Spleen (tissue), 11 donors: Measurements from ENCODE around the gene ZNF148. TPM values are rescaled to one million over a fixed set of nuclear protein-coding genes. Genes with fewer than 3 reads are reported as not detected.

Experiments used
- DNase-seq: peaks from one replicate; pipeline ENCODE4 v3.0.0-alpha.2; 2020
- H3K27ac ChIP-seq, 8 donors: fragments of 200-600 bp; sonication (generic) in 7 of 8; 1 replicate in 4 of 8; 2 replicates in 4 of 8; pipeline versions ENCODE4 v1.5.0 to v1.8.0; 2016 to 2021; ENCODE audit warnings: inconsistent platforms in 4 of 8, mild to moderate bottlenecking in 4 of 8, moderate library complexity in 1 of 8
- H3K27me3 ChIP-seq, 7 donors: fragments of 200-600 bp; sonication (generic) in 6 of 7; replicated peaks in 1 of 7; 1 replicate in 4 of 7; 2 replicates in 3 of 7; pipeline versions ENCODE4 v1.5.0 to v1.8.0; 2016 to 2021; ENCODE audit warnings: inconsistent platforms in 3 of 7, mild to moderate bottlenecking in 1 of 7
- H3K36me3 ChIP-seq, 6 donors: fragments of 200-600 bp; sonication (generic) in 5 of 6; 1 replicate in 4 of 6; 2 replicates in 2 of 6; pipeline versions ENCODE4 v1.5.0 to v1.8.0; 2016 to 2021; ENCODE audit warnings: inconsistent platforms in 2 of 6
- H3K4me1 ChIP-seq, 6 donors: fragments of 200-600 bp; sonication (generic) in 5 of 6; 1 replicate in 3 of 6; 2 replicates in 3 of 6; pipeline versions ENCODE4 v1.5.0 to v1.8.0; 2016 to 2021; ENCODE audit warnings: inconsistent platforms in 3 of 6
- H3K4me3 ChIP-seq, 8 donors: fragments of 200-600 bp; sonication (generic) in 7 of 8; 1 replicate in 4 of 8; 2 replicates in 4 of 8; pipeline versions ENCODE4 v1.5.0 to v1.8.0; 2016 to 2021; ENCODE audit warnings: inconsistent platforms in 4 of 8, mild to moderate bottlenecking in 4 of 8, moderate library complexity in 2 of 8
- H3K9me3 ChIP-seq, 8 donors: fragments of 200-600 bp; sonication (generic) in 7 of 8; 1 replicate in 4 of 8; 2 replicates in 4 of 8; pipeline versions ENCODE4 v1.5.0 to v1.8.0; 2016 to 2021; ENCODE audit warnings: inconsistent platforms in 4 of 8
- CTCF ChIP-seq, 11 experiments: fragments of 200-600 bp in 7 of 11; fragments of 450-650 bp in 4 of 11; sonication (generic) in 4 of 11; IDR thresholded peaks in 8 of 11; conservative IDR thresholded peaks in 3 of 11; 1 replicate in 7 of 11; 2 replicates in 4 of 11; pipeline versions ENCODE4 v1.4.0 to v1.8.0; 2016 to 2021; ENCODE audit warnings: antibody characterized with exemption in 11 of 11, inconsistent platforms in 4 of 11, mild to moderate bottlenecking in 1 of 11
- POLR2A ChIP-seq, 3 donors: fragments of 450-650 bp; IDR thresholded peaks; one replicate each; pipeline ENCODE4 v1.5.1; 2017; ENCODE audit warnings: antibody characterized with exemption in 3 of 3, mild to moderate bottlenecking in 1 of 3
- POLR2AphosphoS5 ChIP-seq, 3 donors: sonication (generic); formaldehyde crosslinking; IDR thresholded peaks; one replicate each; pipeline ENCODE4 v1.5.1; 2017; ENCODE audit warnings: antibody characterized with exemption in 3 of 3
- WGBS, 5 donors: extraction: QIAGEN DNeasy Blood & Tissue Kit in 3 of 5; methylation state at CpG; one replicate each; pipeline versions ENCODE4 v1.1.5 to v1.1.7; 2013 to 2018; 5-methylcytosine and 5-hydroxymethylcytosine counted together
- intact Hi-C: fragments of 100-400 bp; cut with DNase I; formaldehyde crosslinking; loops from one replicate; pipeline ENCODE4 v1.15.0; 2023; ENCODE audit warnings: low total_unique reads
- polyA plus RNA-seq, 3 donors: library from polyadenylated mRNA; stranded (reverse); fragments of 200-250 nt; gene quantifications; one replicate each; pipeline ENCODE4 v1.2.1, GENCODE V29; 2013
- total RNA-seq, 7 donors: library from RNA; depleted of rRNA in 3 of 7; stranded (reverse); fragments of >200 nt in 3 of 7; fragmentation: NEBNext Ultra II Directional in 4 of 7; extraction: Animal tissue kit (Norgen Biotek cat#: 25700) in 4 of 7; gene quantifications; one replicate each; pipeline versions ENCODE4 v1.1.0 to v1.2.1, GENCODE V29; 2016 to 2021
- donor health status: healthy with polysubstance abuse.
- donor health status: DM: no; HTN: no; CAD: no; lungs with moderate emphysema.
- donor health status: DM: no; HTN: no; CAD: no.
- donor health status: Bipolar disorder and iron deficiency.
- donor health status: healthy.
- donor health status: DM: no; HTN: no; CAD: no.
- donor health status: DM: yes; HTN: yes; CAD: no.

ZNF148 gene
- total and polyA plus RNA-seq, 10 donors = 4.1 to 66.0 (median 39.0) TPM

- peaks cover 0 to 42% (median 3%) of the 10 kb centered on the region in 6 donors for H3K36me3 ChIP-seq
- TF ChIP-seq CTCF (IDR thresholded peaks at IDR 0.05 in 8 of 11, conservative IDR thresholded peaks at IDR 0.05 in 3 of 11) (no peak), POLR2A (IDR thresholded peaks at IDR 0.05) (no peak), POLR2AphosphoS5 (IDR thresholded peaks at IDR 0.05) (no peak)
- peaks cover 0 to 15% (median 10%) of the 10 kb centered on the region in 8 donors for H3K9me3 ChIP-seq
- H3K4me3 ChIP-seq = no peak overlapping the region
- no peaks in the 10 kb centered on the region for H3K27me3 ChIP-seq
- H3K27ac ChIP-seq = no peak overlapping the region
- peaks cover 0 to 12% (median 4%) of the 10 kb centered on the region in 6 donors for H3K4me1 ChIP-seq
- 89 to 100% (median 97%) methylated on average over 1 of the region's 1 CpG for WGBS, 5 donors
- intact Hi-C loops = no loop called here
- DNase-seq = no peak
These were observed 114.1 kb downstream of the ZNF148 start for GRCh38 chr3:125261031-125261430.

GRCh38 chr3:125260158-125260557 is 115.0 kb downstream of the ZNF148 start:
- no peak overlapping the region for H3K4me3 ChIP-seq
- no peaks in the 10 kb centered on the region for H3K27me3 ChIP-seq
- no peak for DNase-seq
- 92 to 100% (median 98%) methylated on average over 2 of the region's 2 CpGs for WGBS, 5 donors
- intact Hi-C loops = no loop called here
- peaks cover 0 to 12% (median 4%) of the 10 kb centered on the region in 6 donors for H3K4me1 ChIP-seq
- peaks cover 0 to 48% (median 3%) of the 10 kb centered on the region in 6 donors for H3K36me3 ChIP-seq
- peaks cover 0 to 15% (median 10%) of the 10 kb centered on the region in 8 donors for H3K9me3 ChIP-seq
- TF ChIP-seq POLR2A (IDR thresholded peaks at IDR 0.05) (no peak), POLR2AphosphoS5 (IDR thresholded peaks at IDR 0.05) (no peak), CTCF (IDR thresholded peaks at IDR 0.05 in 8 of 11, conservative IDR thresholded peaks at IDR 0.05 in 3 of 11) (no peak)
- H3K27ac ChIP-seq = no peak overlapping the region

GRCh38 chr3:125257536-125257935 is 117.6 kb downstream of the ZNF148 start:
- Histone ChIP-seq H3K4me1 (peaks cover 0 to 12% (median 3%) of the 10 kb centered on the region in 6 donors), H3K27me3 (no peaks in the 10 kb centered on the region), H3K27ac (no peak overlapping the region), H3K4me3 (no peak overlapping the region), H3K9me3 (peaks cover 0 to 15% (median 10%) of the 10 kb centered on the region in 8 donors), H3K36me3 (peaks cover 0 to 29% (median 0%) of the 10 kb centered on the region in 6 donors)
- TF ChIP-seq POLR2A (IDR thresholded peaks at IDR 0.05) (no peak), CTCF (IDR thresholded peaks at IDR 0.05 in 8 of 11, conservative IDR thresholded peaks at IDR 0.05 in 3 of 11) (no peak), POLR2AphosphoS5 (IDR thresholded peaks at IDR 0.05) (no peak)
- intact Hi-C loops = no loop called here
- 56 to 68% (median 61%) methylated on average over 4 of the region's 4 CpGs for WGBS, 5 donors
- DNase-seq = no peak

- H3K27me3 ChIP-seq = no peaks in the 10 kb centered on the region
- H3K4me1 ChIP-seq = peaks cover 0 to 12% (median 3%) of the 10 kb centered on the region in 6 donors
- TF ChIP-seq POLR2AphosphoS5 (IDR thresholded peaks at IDR 0.05) = no peak
- TF ChIP-seq CTCF (IDR thresholded peaks at IDR 0.05 in 8 of 11, conservative IDR thresholded peaks at IDR 0.05 in 3 of 11) = no peak
- TF ChIP-seq POLR2A (IDR thresholded peaks at IDR 0.05) = no peak
These were observed 118.5 kb downstream of the ZNF148 start for GRCh38 chr3:125256675-125257074.

More at GRCh38 chr3:125256675-125257074, 118.5 kb downstream of the ZNF148 start:
- no peak overlapping the region for H3K27ac ChIP-seq
- H3K4me3 ChIP-seq = no peak overlapping the region
- intact Hi-C loops = no loop called here
- peaks cover 0 to 15% (median 10%) of the 10 kb centered on the region in 8 donors for H3K9me3 ChIP-seq
- H3K36me3 ChIP-seq = peaks cover 0 to 29% (median 0%) of the 10 kb centered on the region in 6 donors
- DNase-seq = no peak
